ENCODE data around the gene ANO1.
A peak's percentile ranks its signal among the peaks of the same experiment; 100 is the strongest.

The ANO1 gene

DNA sequence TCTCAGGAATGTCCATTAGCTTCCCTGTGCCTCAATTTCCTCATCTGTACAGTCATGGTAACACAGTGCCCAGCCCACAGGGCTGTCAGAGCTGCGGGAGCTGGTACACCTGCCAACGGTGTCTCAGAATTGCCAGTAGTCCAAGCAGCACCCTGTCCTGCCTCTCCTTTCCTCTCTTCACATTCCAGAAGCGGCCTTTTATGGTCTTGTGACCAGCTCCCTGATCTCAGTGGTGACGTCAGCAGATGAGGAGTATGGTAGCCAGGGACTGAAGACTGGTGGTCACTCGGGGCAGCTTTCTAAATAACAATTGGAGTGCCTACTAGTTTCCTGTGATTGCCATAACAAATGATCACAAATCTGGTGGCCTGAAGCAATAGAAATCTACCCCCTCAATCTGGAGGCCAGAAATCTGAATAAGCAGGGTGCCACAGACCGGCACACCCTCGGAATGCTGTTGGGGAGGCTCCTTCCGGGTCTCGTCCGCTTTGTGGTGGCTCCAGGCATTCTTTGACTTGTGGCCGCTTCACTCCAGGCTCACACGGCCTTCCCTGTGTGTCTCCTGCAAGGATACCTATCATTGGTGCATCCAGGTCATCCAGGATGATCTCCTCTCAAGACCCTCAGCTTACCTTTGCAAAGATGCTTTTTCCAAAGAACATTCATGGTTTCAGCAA, 127.1 kb downstream of the ANO1 start:
- Histone ChIP-seq H2AFZ (ENCODE audit: low read depth, low read length) (no peak overlapping the region), H3K4me2 (ENCODE audit: low read length) (peak overlapping the region; percentile 96), H3K27ac (ENCODE audit: low read length) (no peak overlapping the region), H3K36me3 (replicated peaks; ENCODE audit: low read depth, low read length) (peaks cover 53% of the 10 kb centered on the region), H3K4me3 (ENCODE audit: low read length) (no peak overlapping the region), H3K27me3 (ENCODE audit: low read depth, low read length) (peaks cover 4% of the 10 kb centered on the region; the same call in 1 of the 2 replicates), H4K20me1 (ENCODE audit: insufficient read depth, low read length) (peaks cover 46% of the 10 kb centered on the region), H3K9ac (ENCODE audit: low read length) (no peak overlapping the region), H3K4me1 (ENCODE audit: low read length) (peaks cover 12% of the 10 kb centered on the region), H3K79me2 (ENCODE audit: low read length) (peaks cover 45% of the 10 kb centered on the region), H3K9me3 (ENCODE audit: insufficient read depth, low read length) (no peaks in the 10 kb centered on the region)
- TF ChIP-seq, protein P1, sequence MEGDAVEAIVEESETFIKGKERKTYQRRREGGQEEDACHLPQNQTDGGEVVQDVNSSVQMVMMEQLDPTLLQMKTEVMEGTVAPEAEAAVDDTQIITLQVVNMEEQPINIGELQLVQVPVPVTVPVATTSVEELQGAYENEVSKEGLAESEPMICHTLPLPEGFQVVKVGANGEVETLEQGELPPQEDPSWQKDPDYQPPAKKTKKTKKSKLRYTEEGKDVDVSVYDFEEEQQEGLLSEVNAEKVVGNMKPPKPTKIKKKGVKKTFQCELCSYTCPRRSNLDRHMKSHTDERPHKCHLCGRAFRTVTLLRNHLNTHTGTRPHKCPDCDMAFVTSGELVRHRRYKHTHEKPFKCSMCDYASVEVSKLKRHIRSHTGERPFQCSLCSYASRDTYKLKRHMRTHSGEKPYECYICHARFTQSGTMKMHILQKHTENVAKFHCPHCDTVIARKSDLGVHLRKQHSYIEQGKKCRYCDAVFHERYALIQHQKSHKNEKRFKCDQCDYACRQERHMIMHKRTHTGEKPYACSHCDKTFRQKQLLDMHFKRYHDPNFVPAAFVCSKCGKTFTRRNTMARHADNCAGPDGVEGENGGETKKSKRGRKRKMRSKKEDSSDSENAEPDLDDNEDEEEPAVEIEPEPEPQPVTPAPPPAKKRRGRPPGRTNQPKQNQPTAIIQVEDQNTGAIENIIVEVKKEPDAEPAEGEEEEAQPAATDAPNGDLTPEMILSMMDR (IDR thresholded peaks at IDR 0.05; ENCODE audit: low read depth, low read length), result no peak
- TF ChIP-seq EZH2phosphoT487 (IDR thresholded peaks at IDR 0.05; ENCODE audit: low read depth), result no peak

DNA sequence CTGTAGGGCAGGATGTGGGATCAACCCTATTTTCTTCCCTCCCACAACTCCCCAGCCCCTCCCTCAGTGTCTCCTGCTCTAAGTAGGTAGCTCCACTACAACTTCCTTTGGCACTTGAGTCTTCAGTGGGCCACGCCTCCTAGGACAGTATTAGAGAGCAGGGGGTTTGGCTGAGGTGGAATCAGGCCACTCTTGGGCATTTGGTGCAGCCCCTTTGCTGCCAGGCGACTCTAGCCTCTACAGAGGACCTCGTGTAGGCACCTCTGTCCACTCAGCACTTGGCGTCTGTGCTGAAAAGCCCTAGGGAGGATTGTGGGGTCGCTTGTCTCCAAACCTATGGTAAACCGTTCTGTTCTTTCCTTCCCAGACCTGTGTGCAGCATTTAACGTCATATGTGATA, 127.6 kb downstream of the ANO1 start:
- H3K9me3 ChIP-seq (ENCODE audit: insufficient read depth, low read length), result no peaks in the 10 kb centered on the region
- no peak overlapping the region for H3K4me2 ChIP-seq (ENCODE audit: low read length)
- peaks cover 45% of the 10 kb centered on the region for H3K79me2 ChIP-seq (ENCODE audit: low read length)
- H4K20me1 ChIP-seq (ENCODE audit: insufficient read depth, low read length), result peaks cover 46% of the 10 kb centered on the region
- no peak overlapping the region for H3K4me3 ChIP-seq (ENCODE audit: low read length)
- H3K36me3 ChIP-seq (replicated peaks; ENCODE audit: low read depth, low read length), result peaks cover 55% of the 10 kb centered on the region
- H3K27ac ChIP-seq (ENCODE audit: low read length), result no peak overlapping the region
- H3K9ac ChIP-seq (ENCODE audit: low read length), result no peak overlapping the region
- H3K27me3 ChIP-seq (ENCODE audit: low read depth, low read length), result no peaks in the 10 kb centered on the region
- peaks cover 12% of the 10 kb centered on the region for H3K4me1 ChIP-seq (ENCODE audit: low read length)
- TF ChIP-seq, protein P1 (IDR thresholded peaks at IDR 0.05; ENCODE audit: low read depth, low read length), result no peak
- no peak for TF ChIP-seq EZH2phosphoT487 (IDR thresholded peaks at IDR 0.05; ENCODE audit: low read depth)
- H2AFZ ChIP-seq (ENCODE audit: low read depth, low read length), result no peak overlapping the region

DNA sequence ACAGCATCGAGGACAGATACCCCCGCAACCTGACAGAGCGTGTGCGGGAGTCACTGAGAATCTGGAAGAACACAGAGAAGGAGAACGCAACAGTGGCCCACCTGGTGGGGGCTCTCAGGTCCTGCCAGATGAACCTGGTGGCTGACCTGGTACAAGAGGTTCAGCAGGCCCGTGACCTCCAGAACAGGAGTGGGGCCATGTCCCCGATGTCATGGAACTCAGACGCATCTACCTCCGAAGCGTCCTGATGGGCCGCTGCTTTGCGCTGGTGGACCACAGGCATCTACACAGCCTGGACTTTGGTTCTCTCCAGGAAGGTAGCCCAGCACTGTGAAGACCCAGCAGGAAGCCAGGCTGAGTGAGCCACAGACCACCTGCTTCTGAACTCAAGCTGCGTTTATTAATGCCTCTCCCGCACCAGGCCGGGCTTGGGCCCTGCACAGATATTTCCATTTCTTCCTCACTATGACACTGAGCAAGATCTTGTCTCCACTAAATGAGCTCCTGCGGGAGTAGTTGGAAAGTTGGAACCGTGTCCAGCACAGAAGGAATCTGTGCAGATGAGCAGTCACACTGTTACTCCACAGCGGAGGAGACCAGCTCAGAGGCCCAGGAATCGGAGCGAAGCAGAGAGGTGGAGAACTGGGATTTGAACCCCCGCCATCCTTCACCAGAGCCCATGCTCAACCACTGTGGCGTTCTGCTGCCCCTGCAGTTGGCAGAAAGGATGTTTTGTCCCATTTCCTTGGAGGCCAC, 128.3 kb downstream of the ANO1 start:
- H3K9ac ChIP-seq (ENCODE audit: low read length), result no peak overlapping the region
- TF ChIP-seq, protein P1 (IDR thresholded peaks at IDR 0.05; ENCODE audit: low read depth, low read length), result no peak
- no peak for TF ChIP-seq EZH2phosphoT487 (IDR thresholded peaks at IDR 0.05; ENCODE audit: low read depth)

DNA sequence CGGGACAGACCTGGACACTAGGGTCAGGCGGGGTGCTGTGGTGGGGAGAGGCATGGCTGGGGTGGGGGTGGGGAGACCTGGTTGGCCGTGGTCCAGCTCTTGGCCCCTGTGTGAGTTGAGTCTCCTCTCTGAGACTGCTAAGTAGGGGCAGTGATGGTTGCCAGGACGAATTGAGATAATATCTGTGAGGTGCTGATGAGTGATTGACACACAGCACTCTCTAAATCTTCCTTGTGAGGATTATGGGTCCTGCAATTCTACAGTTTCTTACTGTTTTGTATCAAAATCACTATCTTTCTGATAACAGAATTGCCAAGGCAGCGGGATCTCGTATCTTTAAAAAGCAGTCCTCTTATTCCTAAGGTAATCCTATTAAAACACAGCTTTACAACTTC, 128.9 kb downstream of the ANO1 start:
- H2AFZ ChIP-seq (ENCODE audit: low read depth, low read length), result no peak overlapping the region
- H3K79me2 ChIP-seq (ENCODE audit: low read length), result peaks cover 45% of the 10 kb centered on the region
- H3K36me3 ChIP-seq (replicated peaks; ENCODE audit: low read depth, low read length), result peaks cover 55% of the 10 kb centered on the region
- H3K9me3 ChIP-seq (ENCODE audit: insufficient read depth, low read length), result no peaks in the 10 kb centered on the region
- no peaks in the 10 kb centered on the region for H3K27me3 ChIP-seq (ENCODE audit: low read depth, low read length)
- no peak overlapping the region for H3K4me3 ChIP-seq (ENCODE audit: low read length)
- no peak overlapping the region for H3K27ac ChIP-seq (ENCODE audit: low read length)
- H3K9ac ChIP-seq (ENCODE audit: low read length), result no peak overlapping the region
- H4K20me1 ChIP-seq (ENCODE audit: insufficient read depth, low read length), result peaks cover 46% of the 10 kb centered on the region
- H3K4me1 ChIP-seq (ENCODE audit: low read length), result peaks cover 12% of the 10 kb centered on the region
- TF ChIP-seq, protein P1 (IDR thresholded peaks at IDR 0.05; ENCODE audit: low read depth, low read length), result no peak
- TF ChIP-seq EZH2phosphoT487 (IDR thresholded peaks at IDR 0.05; ENCODE audit: low read depth), result no peak
- no peak overlapping the region for H3K4me2 ChIP-seq (ENCODE audit: low read length)

More for the DNA sequence above, 128.3 kb downstream of the ANO1 start:
- peaks cover 55% of the 10 kb centered on the region for H3K36me3 ChIP-seq (replicated peaks; ENCODE audit: low read depth, low read length)
- H3K9me3 ChIP-seq (ENCODE audit: insufficient read depth, low read length), result no peaks in the 10 kb centered on the region
- no peak overlapping the region for H3K4me3 ChIP-seq (ENCODE audit: low read length)
- H3K4me2 ChIP-seq (ENCODE audit: low read length), result no peak overlapping the region
- H2AFZ ChIP-seq (ENCODE audit: low read depth, low read length), result no peak overlapping the region
- H3K4me1 ChIP-seq (ENCODE audit: low read length), result peaks cover 12% of the 10 kb centered on the region
- no peak overlapping the region for H3K27ac ChIP-seq (ENCODE audit: low read length)
- H3K27me3 ChIP-seq (ENCODE audit: low read depth, low read length), result no peaks in the 10 kb centered on the region
- H3K79me2 ChIP-seq (ENCODE audit: low read length), result peaks cover 45% of the 10 kb centered on the region
- H4K20me1 ChIP-seq (ENCODE audit: insufficient read depth, low read length), result peaks cover 46% of the 10 kb centered on the region

Measured in OCI-LY3 (cell line).